Measurements from ENCODE around the gene LRFN2.

- no peak for TF ChIP-seq MAX (IDR thresholded peaks at IDR 0.05; ENCODE audit: low read depth)
- no peak for TF ChIP-seq POLR2AphosphoS5 (IDR thresholded peaks at IDR 0.05; ENCODE audit: low read depth, low read length)
- no peak for TF ChIP-seq TCF12 (IDR thresholded peaks at IDR 0.05)
- no peak for TF ChIP-seq REST (IDR thresholded peaks at IDR 0.05; ENCODE audit: low read depth, low read length)
- TF ChIP-seq JUND (IDR thresholded peaks at IDR 0.05), result no peak
- no peak for TF ChIP-seq EP300 (IDR thresholded peaks at IDR 0.05; ENCODE audit: borderline replicate concordance in 1 of 2, low read depth in 1 of 2, low read length in 1 of 2)
- TF ChIP-seq EZH2phosphoT487 (IDR thresholded peaks at IDR 0.05; ENCODE audit: borderline replicate concordance, low read depth), result no peak
- TF ChIP-seq IRF3 (IDR thresholded peaks at IDR 0.05; ENCODE audit: low read depth, low read length), result no peak
Observed at GRCh38 chr6:40556023-40556422, 31.1 kb downstream of the LRFN2 start.
